H1 (cell line): ENCODE data around the gene EVC2. TPM values are rescaled to one million over a fixed set of nuclear protein-coding genes. Genes with fewer than 3 reads are reported as not detected.

Source experiments
- CTCF ChIA-PET: fragments of 300-600 bp; sonication (Branson Sonifier 250); formaldehyde crosslinking; loops from one replicate; lab custom pipeline; 2021; ENCODE audit not compliant: partially characterized antibody; lab: Charles Lee
- POLR2A ChIA-PET: fragments of 300-600 bp; sonication (Branson Sonifier 250); formaldehyde crosslinking; loops from one replicate; lab custom pipeline; 2021; ENCODE audit warnings: inconsistent platforms; ENCODE audit not compliant: partially characterized antibody; lab: Charles Lee
- DNase-seq, 2 experiments: peaks; one replicate each; pipeline versions ENCODE4 v3.0.0 to v3.0.0-alpha.2; 2010 to 2022; ENCODE audit warnings: low spot score in 2 of 2, low read depth in 1 of 2, mixed read lengths in 1 of 2
- FAIRE-seq: peaks from 2 replicates; lab custom pipeline; 2011; peaks lifted over from hg19 to GRCh38; lab: Jason Lieb, UNC
- H2AFZ ChIP-seq: 2 replicates; pipeline ENCODE4 v1.8.1; 2012; ENCODE audit warnings: low read length, inconsistent platforms
- H2AK5ac ChIP-seq: 2 replicates; pipeline ENCODE4 v1.6.1; 2013; ENCODE audit warnings: low read depth, low read length
- H2BK120ac ChIP-seq: replicated peaks from 2 replicates; pipeline ENCODE3; 2013; ENCODE audit warnings: low read depth, low read length, inconsistent platforms
- H2BK12ac ChIP-seq: 2 replicates; pipeline ENCODE4 v1.6.1; 2013; ENCODE audit warnings: low read depth, low read length
- H2BK15ac ChIP-seq: 2 replicates; pipeline ENCODE4 v1.6.1; 2013; ENCODE audit warnings: low read length
- H2BK20ac ChIP-seq: 2 replicates; pipeline ENCODE4 v1.6.1; 2013; ENCODE audit warnings: low read length
- H2BK5ac ChIP-seq: 2 replicates; pipeline ENCODE4 v1.6.1; 2013; ENCODE audit warnings: low read depth, low read length
- H3K14ac ChIP-seq: 2 replicates; pipeline ENCODE4 v1.6.1; 2013; ENCODE audit warnings: inconsistent platforms; ENCODE audit not compliant: insufficient read length
- H3K18ac ChIP-seq: 2 replicates; pipeline ENCODE4 v1.6.1; 2013; ENCODE audit warnings: low read length; ENCODE audit errors: extremely low read depth
- H3K23ac ChIP-seq: 2 replicates; pipeline ENCODE4 v1.6.1; 2013; ENCODE audit warnings: inconsistent platforms; ENCODE audit not compliant: insufficient read length
- H3K23me2 ChIP-seq: 2 replicates; pipeline ENCODE4 v1.6.1; 2013; ENCODE audit warnings: low read depth, low read length
- H3K27ac ChIP-seq: 2 replicates; pipeline ENCODE4 v1.6.1; 2011; ENCODE audit warnings: low read depth, low read length, inconsistent platforms
- H3K27me3 ChIP-seq, 4 experiments: replicated peaks in 1 of 4; 1 replicate in 1 of 4; 2 replicates in 3 of 4; pipeline versions ENCODE4 v1.6.1 to v1.8.1; 2011 to 2013; ENCODE audit warnings: low read length in 3 of 4, mild to moderate bottlenecking in 3 of 4, inconsistent platforms in 2 of 4, mixed read lengths in 2 of 4, moderate library complexity in 1 of 4; ENCODE audit not compliant: control insufficient read depth in 3 of 4, insufficient read depth in 3 of 4; ENCODE audit errors: extremely low read depth in 1 of 4
- H3K36me3 ChIP-seq, 4 experiments: 2 replicates each; pipeline versions ENCODE4 v1.6.1 to v1.8.1; 2011 to 2013; ENCODE audit warnings: mild to moderate bottlenecking in 4 of 4, low read length in 3 of 4, moderate library complexity in 2 of 4, control low read depth in 1 of 4, inconsistent platforms in 1 of 4; ENCODE audit not compliant: insufficient read depth in 4 of 4, control insufficient read depth in 2 of 4
- H3K4ac ChIP-seq: replicated peaks from 2 replicates; pipeline ENCODE3; 2013; ENCODE audit warnings: low read length, low read depth, mixed read lengths, inconsistent platforms; ENCODE audit not compliant: insufficient read length
- H3K4me1 ChIP-seq, 4 experiments: replicated peaks in 1 of 4; 1 replicate in 1 of 4; 2 replicates in 3 of 4; pipeline versions ENCODE4 v1.6.1 to v1.8.1; 2011 to 2013; ENCODE audit warnings: low read length in 3 of 4, inconsistent platforms in 2 of 4, mixed read lengths in 1 of 4; ENCODE audit not compliant: insufficient read depth in 4 of 4, control insufficient read depth in 3 of 4
- H3K4me2 ChIP-seq, 2 experiments: 2 replicates each; pipeline versions ENCODE4 v1.6.1 to v1.8.1; 2011 to 2013; ENCODE audit warnings: low read depth in 2 of 2, low read length in 2 of 2, control low read depth in 1 of 2, inconsistent platforms in 1 of 2, mild to moderate bottlenecking in 1 of 2; ENCODE audit not compliant: insufficient read depth in 1 of 2
- H3K4me3 ChIP-seq, 4 experiments: fragments of 200-600, 300-600 bp in 1 of 4; sonication (generic), shearing (Covaris generic), sonication (Bioruptor Twin) in 1 of 4; 2 replicates each; pipeline versions ENCODE4 v1.5.1 to v1.8.1; 2011 to 2016; ENCODE audit warnings: low read length in 4 of 4, low read depth in 3 of 4, control low read depth in 2 of 4, inconsistent platforms in 2 of 4, mild to moderate bottlenecking in 2 of 4, mixed read lengths in 1 of 4, moderate library complexity in 1 of 4; ENCODE audit not compliant: insufficient read depth in 2 of 4; ENCODE audit errors: extremely low read depth in 1 of 4
- H3K56ac ChIP-seq: replicated peaks from 2 replicates; pipeline ENCODE3; 2013; ENCODE audit warnings: low read depth, mild to moderate bottlenecking, mixed read lengths, low read length, inconsistent platforms; ENCODE audit not compliant: insufficient read length
- H3K79me1 ChIP-seq: 2 replicates; pipeline ENCODE4 v1.6.1; 2013; ENCODE audit warnings: low read depth, low read length, control low read depth
- H3K79me2 ChIP-seq, 2 experiments: 2 replicates each; pipeline versions ENCODE4 v1.6.1 to v1.8.1; 2012 to 2013; ENCODE audit warnings: low read length in 2 of 2, mild to moderate bottlenecking in 2 of 2, inconsistent platforms in 1 of 2; ENCODE audit not compliant: insufficient read depth in 2 of 2, control insufficient read depth in 1 of 2
- H3K9ac ChIP-seq, 4 experiments: replicated peaks in 1 of 4; 1 replicate in 1 of 4; 2 replicates in 3 of 4; pipeline versions ENCODE4 v1.6.1 to v1.8.1; 2011 to 2013; ENCODE audit warnings: low read depth in 3 of 4, low read length in 3 of 4, control low read depth in 2 of 4, mild to moderate bottlenecking in 2 of 4, moderate library complexity in 2 of 4, inconsistent platforms in 1 of 4; ENCODE audit errors: extremely low read depth in 1 of 4
- H3K9me3 ChIP-seq, 2 experiments: 2 replicates each; pipeline versions ENCODE4 v1.6.1 to v1.8.1; 2012 to 2013; ENCODE audit warnings: mild to moderate bottlenecking in 2 of 2, moderate library complexity in 2 of 2, control low read depth in 1 of 2, inconsistent platforms in 1 of 2, low read depth in 1 of 2, low read length in 1 of 2, mixed read lengths in 1 of 2; ENCODE audit not compliant: insufficient read depth in 2 of 2
- H4K20me1 ChIP-seq, 2 experiments: replicated peaks in 1 of 2; 2 replicates each; pipeline versions ENCODE3 to v1.8.1; 2011 to 2013; ENCODE audit warnings: inconsistent platforms in 2 of 2, low read length in 2 of 2, mild to moderate bottlenecking in 1 of 2; ENCODE audit not compliant: insufficient read depth in 2 of 2, control insufficient read depth in 1 of 2
- H4K5ac ChIP-seq: 2 replicates; pipeline ENCODE4 v1.6.1; 2013; ENCODE audit warnings: low read length, low read depth, mixed read lengths, inconsistent platforms; ENCODE audit not compliant: insufficient read length
- H4K8ac ChIP-seq: 2 replicates; pipeline ENCODE4 v1.8.0; 2013; ENCODE audit warnings: mild to moderate bottlenecking, moderate library complexity, low read length, inconsistent platforms; ENCODE audit not compliant: insufficient read depth; ENCODE audit errors: extremely low read depth
- H4K91ac ChIP-seq: replicated peaks from 2 replicates; pipeline ENCODE3; 2013; ENCODE audit warnings: low read length, mixed read lengths, inconsistent platforms; ENCODE audit not compliant: insufficient read length
- BRCA1 ChIP-seq: IDR thresholded peaks from 2 replicates; pipeline ENCODE4 v1.6.1; 2012; ENCODE audit warnings: low read depth, low read length, improper control_type of control experiment
- CBX5 ChIP-seq: fragments of 300-800, 300-1000 bp; sonication (generic); IDR thresholded peaks from 2 replicates; pipeline ENCODE4 v1.7.1; 2016; ENCODE audit warnings: antibody characterized with exemption, low read length, low read depth
- CREB1 ChIP-seq: IDR thresholded peaks from 2 replicates; pipeline ENCODE4 v1.6.1; 2012; ENCODE audit warnings: inconsistent platforms
- EGR1 ChIP-seq: IDR thresholded peaks from 2 replicates; pipeline ENCODE4 v1.6.1; 2011; ENCODE audit warnings: low read depth, low read length, borderline replicate concordance
- GABPA ChIP-seq: IDR thresholded peaks from 2 replicates; pipeline ENCODE4 v1.6.1; 2011; ENCODE audit warnings: mild to moderate bottlenecking, low read length, moderate library complexity, borderline replicate concordance; ENCODE audit not compliant: insufficient read depth
- HDAC6 ChIP-seq: IDR thresholded peaks from one replicate; pipeline ENCODE4 v1.7.1; 2012; ENCODE audit warnings: low read depth, mild to moderate bottlenecking, inconsistent platforms, low read length, moderate library complexity
- JUN ChIP-seq: IDR thresholded peaks from 2 replicates; pipeline ENCODE4 v1.6.1; 2011; ENCODE audit warnings: low read depth, mild to moderate bottlenecking, improper control_type of control experiment, low read length
- KDM5A ChIP-seq: fragments of 200-600 bp; IDR thresholded peaks from 2 replicates; pipeline ENCODE4 v1.7.1; 2012; ENCODE audit warnings: mild to moderate bottlenecking, low read length, inconsistent platforms, mixed read lengths
- RNF2 ChIP-seq: fragments of 200-900, 300-1000 bp; sonication (generic); IDR thresholded peaks from 2 replicates; pipeline ENCODE4 v1.7.1; 2016; ENCODE audit warnings: borderline replicate concordance, low read depth, mild to moderate bottlenecking, antibody characterized with exemption, low read length; ENCODE audit not compliant: poor library complexity, severe bottlenecking; ENCODE audit errors: missing control alignments
- SP2 ChIP-seq: IDR thresholded peaks from 2 replicates; pipeline ENCODE4 v1.6.1; 2012; ENCODE audit warnings: mild to moderate bottlenecking, low read length, inconsistent platforms
- SUZ12 ChIP-seq: fragments of 200-600 bp; sonication (generic); IDR thresholded peaks from 2 replicates; pipeline ENCODE4 v1.6.1; 2012; ENCODE audit warnings: mild to moderate bottlenecking, inconsistent platforms, low read length, moderate library complexity, mixed read lengths
- TBP ChIP-seq: IDR thresholded peaks from 2 replicates; pipeline ENCODE4 v1.6.1; 2011; ENCODE audit warnings: low read depth, low read length, improper control_type of control experiment
- WGBS, 2 experiments: shearing (Covaris generic) in 1 of 2; methylation state at CpG; one replicate each; pipeline versions ENCODE4 v1.1.6 to v1.1.7; 2013 to 2015; ENCODE audit warnings: low lambda C conversion rate in 2 of 2, mixed read lengths in 2 of 2, inconsistent platforms in 1 of 2, low coverage in 1 of 2, missing lambda C conversion rate in 1 of 2; ENCODE audit not compliant: insufficient replicate concordance in 2 of 2, insufficient coverage in 1 of 2, insufficient read length in 1 of 2; ENCODE audit errors: extremely low coverage in 1 of 2, missing lambda C conversion rate in 1 of 2; 5-methylcytosine and 5-hydroxymethylcytosine counted together
- polyA plus RNA-seq, 7 experiments: library from polyadenylated mRNA; depleted of rRNA in 3 of 7; stranded (reverse) in 5 of 7; unstranded in 2 of 7; fragments of >200 nt in 5 of 7; fragments of 200-250 nt in 2 of 7; gene quantifications; 1 replicate in 5 of 7; 2 replicates in 1 of 7; 4 replicates in 1 of 7; pipeline versions ENCODE4 v1.2.1 to v1.2.3, GENCODE V29; 2011 to 2013; ENCODE audit warnings: missing spikeins in 2 of 7, mixed read lengths in 2 of 7
- total RNA-seq: library from RNA; stranded (reverse); fragmentation: NEBNext Ultra II Directional; extraction: Animal tissue kit (Norgen Biotek cat#: 25700); gene quantifications from 2 replicates; pipeline ENCODE4 v1.2.1, GENCODE V29; 2021
- TF ChIP-seq, protein P1 (sequence below): IDR thresholded peaks from 2 replicates; pipeline ENCODE4 v1.6.1; 2012; ENCODE audit warnings: inconsistent platforms
- TF ChIP-seq, protein P2 (sequence below): IDR thresholded peaks from 2 replicates; pipeline ENCODE4 v1.6.1; 2012; ENCODE audit warnings: inconsistent platforms

Gene EVC2
- total and polyA plus RNA-seq, 2 of the 8 experiments (the other 6 are each of a cell fraction or from before 2014, with no cell fraction given) = 0.73 to 5.9 TPM

DNA sequence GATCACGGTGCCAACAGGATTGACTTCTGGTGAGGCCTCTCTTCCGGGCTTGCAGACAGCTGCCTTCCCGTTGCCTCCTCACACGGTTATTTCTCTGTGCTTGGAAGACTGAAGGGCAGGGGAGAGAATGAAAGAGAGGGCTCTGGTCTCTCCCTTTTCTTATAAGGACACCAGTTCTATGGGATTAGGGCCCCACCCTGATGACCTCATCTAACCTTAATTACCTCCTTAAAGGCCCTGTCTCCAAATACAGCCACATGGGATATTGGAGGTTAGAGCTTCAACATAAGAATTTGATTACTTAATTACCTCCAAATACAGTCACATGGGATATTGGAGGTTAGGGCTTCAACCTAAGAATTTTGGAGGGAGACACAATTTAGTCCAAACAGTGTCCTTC lies 49.2 kb upstream of the EVC2 start:
- no peak overlapping the region for H2AFZ ChIP-seq
- H3K9me3 ChIP-seq = no peaks in the 10 kb centered on the region
- no peak overlapping the region for H4K91ac ChIP-seq
- H3K14ac ChIP-seq = no peak overlapping the region
- no peaks in the 10 kb centered on the region; the same call in 1 of the 2 replicates for H3K23me2 ChIP-seq
- no peak for DNase-seq
- no peaks in the 10 kb centered on the region for H3K79me2 ChIP-seq
- H2BK15ac ChIP-seq = no peak overlapping the region
- no peaks in the 10 kb centered on the region for H3K27me3 ChIP-seq
- no peak overlapping the region for H4K8ac ChIP-seq
- ChIA-PET POLR2A (no interaction called here), CTCF (interaction anchor here (0.6 to 1.3 kb wide), 4 partner anchors 22 to 241 kb away, joined by 3 read pairs; no protein-coding TSS in a partner anchor)
- no peak overlapping the region for H2BK12ac ChIP-seq
- no peak overlapping the region for H3K4ac ChIP-seq
- no peak overlapping the region for H3K4me3 ChIP-seq
- no peak overlapping the region for H3K27ac ChIP-seq
- WGBS, 2 experiments = 88% methylated on average over 4 of the region's 4 CpGs; no CpG with 5 or more reads in 1 of the 2 experiments
- H3K18ac ChIP-seq = no peak overlapping the region
- no peak overlapping the region for H3K4me2 ChIP-seq
- H3K56ac ChIP-seq = no peak overlapping the region
- H3K23ac ChIP-seq = no peak overlapping the region
- no peak overlapping the region for H4K5ac ChIP-seq
- no peak overlapping the region for H2BK20ac ChIP-seq
- no peak overlapping the region for H3K9ac ChIP-seq
- peaks cover 0 to 10% (median 7%) of the 10 kb centered on the region in 4 experiments; a peak in 5 of 7 replicates for H3K4me1 ChIP-seq
- no peaks in the 10 kb centered on the region for H3K79me1 ChIP-seq
- FAIRE-seq = no peak
- H3K36me3 ChIP-seq = peaks cover 2 to 7% (median 4%) of the 10 kb centered on the region in 4 experiments; a peak in 4 of 8 replicates
- no peak overlapping the region for H2BK120ac ChIP-seq
- no peak overlapping the region for H2BK5ac ChIP-seq
- H2AK5ac ChIP-seq = no peak overlapping the region
- no peaks in the 10 kb centered on the region for H4K20me1 ChIP-seq
- no peak for TF ChIP-seq SP2
- no peak for TF ChIP-seq CBX5
- TF ChIP-seq, protein P1, sequence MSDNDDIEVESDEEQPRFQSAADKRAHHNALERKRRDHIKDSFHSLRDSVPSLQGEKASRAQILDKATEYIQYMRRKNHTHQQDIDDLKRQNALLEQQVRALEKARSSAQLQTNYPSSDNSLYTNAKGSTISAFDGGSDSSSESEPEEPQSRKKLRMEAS = no peak
- TF ChIP-seq, protein P2, sequence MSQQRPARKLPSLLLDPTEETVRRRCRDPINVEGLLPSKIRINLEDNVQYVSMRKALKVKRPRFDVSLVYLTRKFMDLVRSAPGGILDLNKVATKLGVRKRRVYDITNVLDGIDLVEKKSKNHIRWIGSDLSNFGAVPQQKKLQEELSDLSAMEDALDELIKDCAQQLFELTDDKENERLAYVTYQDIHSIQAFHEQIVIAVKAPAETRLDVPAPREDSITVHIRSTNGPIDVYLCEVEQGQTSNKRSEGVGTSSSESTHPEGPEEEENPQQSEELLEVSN = no peak
- TF ChIP-seq BRCA1 = no peak
- TF ChIP-seq CREB1 = no peak
- no peak for TF ChIP-seq KDM5A
- TF ChIP-seq GABPA = no peak
- TF ChIP-seq JUN = no peak
- no peak for TF ChIP-seq RNF2
- no peak for TF ChIP-seq HDAC6
- no peak for TF ChIP-seq TBP
- no peak for TF ChIP-seq EGR1
- TF ChIP-seq SUZ12 = no peak
